ENCODE results near the gene AKNAD1. TPM values are rescaled to one million over a fixed set of nuclear protein-coding genes. Genes with fewer than 3 reads are reported as not detected.

Gene AKNAD1
- total and polyA plus RNA-seq, 2 of the 8 experiments (the other 6 are each of a cell fraction or from before 2014, with no cell fraction given) = not detected

DNA sequence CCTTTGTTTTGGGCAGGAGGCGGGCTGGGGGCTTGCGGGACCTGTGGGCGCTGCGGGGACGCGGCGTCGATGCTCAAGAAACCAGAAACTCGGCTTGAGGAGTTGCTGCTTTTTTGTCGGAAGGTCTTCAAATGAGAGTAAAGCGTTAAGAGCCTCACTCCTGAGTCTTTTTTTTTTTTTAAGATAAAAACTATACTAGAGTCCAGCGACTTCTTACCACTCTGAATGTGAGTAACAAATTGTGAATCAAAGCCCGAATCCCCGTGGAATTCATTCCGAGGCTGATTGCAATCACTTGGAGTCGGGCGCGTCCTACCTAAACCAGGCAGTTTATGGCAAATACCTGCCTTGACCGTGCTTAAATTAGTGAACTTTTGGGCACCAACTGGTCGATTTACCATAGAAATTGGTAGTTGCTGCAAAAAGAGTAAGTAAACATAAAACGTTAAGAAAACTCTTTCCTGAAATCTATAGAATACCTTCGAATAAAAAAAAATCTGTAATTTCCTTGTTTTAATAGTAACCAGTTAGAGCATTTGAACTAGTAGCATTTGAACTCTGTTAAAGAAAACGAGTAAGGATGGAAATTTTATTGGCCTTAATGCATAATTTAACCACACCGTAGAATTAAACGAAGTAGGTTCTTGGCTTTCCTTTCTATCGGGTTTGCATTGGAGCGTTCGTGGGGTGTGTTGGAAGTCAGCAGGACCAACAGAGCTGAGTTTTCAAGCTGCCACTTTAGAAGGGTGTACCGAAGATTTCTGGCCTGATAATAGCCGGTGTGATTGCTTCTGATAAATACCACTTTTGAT lies 20.7 kb upstream of the AKNAD1 start (continued):
- TF ChIP-seq CHD7 (IDR thresholded peaks at IDR 0.05; ENCODE audit: insufficient replicate concordance, low read length) (no peak), SRF (IDR thresholded peaks at IDR 0.05; ENCODE audit: low read depth, low read length) (no peak), CTCF (IDR thresholded peaks at IDR 0.05; ENCODE audit: control extremely low read depth in 1 of 3, insufficient read depth in 1 of 3, low read depth in 1 of 3, low read length in 3 of 3) (no peak), TAF1 (IDR thresholded peaks at IDR 0.05; ENCODE audit: low read depth, low read length) (no peak), SIX5 (IDR thresholded peaks at IDR 0.05; ENCODE audit: low read depth, low read length) (no peak), EGR1 (IDR thresholded peaks at IDR 0.05; ENCODE audit: borderline replicate concordance, low read depth, low read length) (no peak)
- TF ChIP-seq, protein P1, sequence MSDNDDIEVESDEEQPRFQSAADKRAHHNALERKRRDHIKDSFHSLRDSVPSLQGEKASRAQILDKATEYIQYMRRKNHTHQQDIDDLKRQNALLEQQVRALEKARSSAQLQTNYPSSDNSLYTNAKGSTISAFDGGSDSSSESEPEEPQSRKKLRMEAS (IDR thresholded peaks at IDR 0.05) = no peak
